Right ventricle myocardium superior (tissue), 1 donor: ENCODE measurements around the gene TRIP4. TPM values are rescaled to one million over a fixed set of nuclear protein-coding genes. Genes with fewer than 3 reads are reported as not detected.

Source experiments
- total RNA-seq: library from RNA; stranded (reverse); fragmentation: NEBNext Ultra II Directional; extraction: Animal tissue kit (Norgen Biotek cat#: 25700); gene quantifications from one replicate; pipeline ENCODE4 v1.2.1, GENCODE V29; 2021
- donor health status: DM: no; HTN: yes; CAD: no; lungs with severe emphysema.

TRIP4 gene
- total RNA-seq, 1 donor from 2014 or later = 13.1 TPM

Other genes starting within 250 kb of the TRIP4 start
- 4.2 TPM for gene SNX22, start 236.1 kb upstream of the TRIP4 start, total RNA-seq
- 94.9 TPM for gene PPIB, start 224.8 kb upstream of the TRIP4 start, total RNA-seq
- gene CSNK1G1, start 31.7 kb upstream of the TRIP4 start, total RNA-seq = 6.0 TPM
- 0.59 TPM for gene PCLAF, start 6.4 kb upstream of the TRIP4 start, total RNA-seq
- gene ZNF609, start 72.7 kb downstream of the TRIP4 start, total RNA-seq = 15.5 TPM